ENCODE data around the gene APH1B. TPM values are rescaled to one million over a fixed set of nuclear protein-coding genes. Genes with fewer than 3 reads are reported as not detected.

The APH1B gene
- total and polyA plus RNA-seq, 7 donors: 1.2 to 7.0 (median 3.8) TPM

DNA sequence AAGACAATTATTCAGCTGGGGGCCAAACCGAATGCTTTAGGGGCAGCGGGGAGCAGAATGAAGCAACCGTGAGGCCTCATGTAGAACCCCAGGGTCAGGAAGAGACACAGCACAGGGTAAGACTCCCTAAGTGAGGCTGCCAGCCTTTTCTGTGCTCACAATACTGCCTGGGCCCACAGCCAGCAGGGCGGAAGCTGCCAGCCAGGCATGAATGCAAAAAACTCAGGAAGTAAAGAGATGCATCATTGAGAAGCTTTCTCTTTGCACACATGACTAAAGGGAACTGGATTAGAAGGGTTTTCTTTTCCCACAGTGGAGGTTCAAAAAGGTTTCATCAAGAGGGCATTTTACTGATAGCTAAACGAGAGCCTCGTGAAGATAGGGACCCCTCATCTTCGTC, 71.0 kb downstream of the APH1B start:
- peaks cover 5% of the 10 kb centered on the region for H3K4me1 ChIP-seq
- intact Hi-C loops (cut with DNase I): no loop called here
- ATAC-seq: peak; percentile 31 to 63 (median 42)
- whole genome bisulfite sequencing, 3 donors: 34 to 49% (median 47%) methylated on average over 7 of the region's 7 CpGs
- peak; percentile 61 to 75 for DNase-seq
- TF ChIP-seq, protein P1, sequence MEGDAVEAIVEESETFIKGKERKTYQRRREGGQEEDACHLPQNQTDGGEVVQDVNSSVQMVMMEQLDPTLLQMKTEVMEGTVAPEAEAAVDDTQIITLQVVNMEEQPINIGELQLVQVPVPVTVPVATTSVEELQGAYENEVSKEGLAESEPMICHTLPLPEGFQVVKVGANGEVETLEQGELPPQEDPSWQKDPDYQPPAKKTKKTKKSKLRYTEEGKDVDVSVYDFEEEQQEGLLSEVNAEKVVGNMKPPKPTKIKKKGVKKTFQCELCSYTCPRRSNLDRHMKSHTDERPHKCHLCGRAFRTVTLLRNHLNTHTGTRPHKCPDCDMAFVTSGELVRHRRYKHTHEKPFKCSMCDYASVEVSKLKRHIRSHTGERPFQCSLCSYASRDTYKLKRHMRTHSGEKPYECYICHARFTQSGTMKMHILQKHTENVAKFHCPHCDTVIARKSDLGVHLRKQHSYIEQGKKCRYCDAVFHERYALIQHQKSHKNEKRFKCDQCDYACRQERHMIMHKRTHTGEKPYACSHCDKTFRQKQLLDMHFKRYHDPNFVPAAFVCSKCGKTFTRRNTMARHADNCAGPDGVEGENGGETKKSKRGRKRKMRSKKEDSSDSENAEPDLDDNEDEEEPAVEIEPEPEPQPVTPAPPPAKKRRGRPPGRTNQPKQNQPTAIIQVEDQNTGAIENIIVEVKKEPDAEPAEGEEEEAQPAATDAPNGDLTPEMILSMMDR (IDR thresholded peaks at IDR 0.05): no peak
- H3K27me3 ChIP-seq (ENCODE audit: insufficient read depth in 3 of 3, low read length in 2 of 3): no peaks in the 10 kb centered on the region
- H3K4me3 ChIP-seq: no peak overlapping the region
- H3K36me3 ChIP-seq (ENCODE audit: insufficient read depth in 1 of 2, low read depth in 1 of 2): no peaks in the 10 kb centered on the region
- H3K27ac ChIP-seq: no peak overlapping the region
- H3K9me3 ChIP-seq: no peaks in the 10 kb centered on the region

DNA sequence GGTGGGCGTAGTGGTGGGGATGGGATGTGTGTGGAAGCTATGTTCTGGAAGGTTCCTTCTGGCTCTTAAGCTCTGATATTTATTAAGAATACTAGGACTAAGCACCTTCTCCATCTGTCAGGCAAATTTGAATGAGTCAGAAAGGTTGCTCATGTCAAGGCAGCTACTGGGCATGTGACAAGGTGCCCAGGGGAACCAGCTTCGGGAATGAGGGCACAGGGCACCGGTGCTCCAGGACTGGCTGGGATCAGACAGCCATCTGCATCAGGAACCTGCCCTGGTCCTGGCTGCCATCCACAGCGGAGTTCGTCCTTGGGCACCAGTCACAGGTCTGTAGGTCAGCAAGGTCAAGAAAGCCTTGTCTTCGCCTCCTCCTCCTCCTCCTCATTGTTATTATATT, 71.8 kb downstream of the APH1B start:
- Histone ChIP-seq H3K4me3 (no peak overlapping the region), H3K36me3 (ENCODE audit: insufficient read depth in 1 of 2, low read depth in 1 of 2) (no peaks in the 10 kb centered on the region)
- ATAC-seq: peak in 3 of 4 donors; percentile 45 to 58 (median 54)

DNA sequence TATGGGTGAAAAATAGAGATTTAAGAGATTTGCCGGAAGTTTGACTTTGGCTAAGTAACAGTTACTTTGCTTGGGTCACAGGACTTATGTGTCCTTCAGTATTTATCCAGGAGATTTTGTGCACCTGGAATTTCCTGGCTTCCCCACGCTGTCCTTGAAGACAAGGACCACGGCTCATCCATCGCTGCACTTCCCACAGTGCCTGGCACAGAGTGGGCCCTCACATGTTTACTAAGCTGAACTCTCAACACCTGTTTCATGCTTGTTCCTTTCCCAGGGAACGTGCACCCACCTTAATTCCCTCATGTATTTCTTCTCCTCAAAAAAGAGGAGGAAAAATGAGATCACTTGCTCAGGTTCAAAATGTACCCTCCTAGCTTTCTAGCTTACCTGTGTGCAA, 72.2 kb downstream of the APH1B start:
- H3K27ac ChIP-seq: peak overlapping the region; percentile 28
- WGBS, 3 donors: 41 to 77% (median 54%) methylated on average over 5 of the region's 5 CpGs
- intact Hi-C loops (cut with DNase I): loop anchor here in 1 of 2 donors (10.0 kb wide), 1 partner anchor 105 kb away; no protein-coding TSS in a partner anchor

More for the DNA sequence above, 71.8 kb downstream of the APH1B start:
- 74 to 81% (median 75%) methylated on average over 6 of the region's 6 CpGs for WGBS, 3 donors
- Histone ChIP-seq H3K27ac (no peak overlapping the region), H3K27me3 (ENCODE audit: insufficient read depth in 3 of 3, low read length in 2 of 3) (no peaks in the 10 kb centered on the region), H3K4me1 (peaks cover 5% of the 10 kb centered on the region), H3K9me3 (no peaks in the 10 kb centered on the region)
- intact Hi-C loops (cut with DNase I): no loop called here
- TF ChIP-seq, protein P1 (IDR thresholded peaks at IDR 0.05): no peak
- no peak for DNase-seq

DNA sequence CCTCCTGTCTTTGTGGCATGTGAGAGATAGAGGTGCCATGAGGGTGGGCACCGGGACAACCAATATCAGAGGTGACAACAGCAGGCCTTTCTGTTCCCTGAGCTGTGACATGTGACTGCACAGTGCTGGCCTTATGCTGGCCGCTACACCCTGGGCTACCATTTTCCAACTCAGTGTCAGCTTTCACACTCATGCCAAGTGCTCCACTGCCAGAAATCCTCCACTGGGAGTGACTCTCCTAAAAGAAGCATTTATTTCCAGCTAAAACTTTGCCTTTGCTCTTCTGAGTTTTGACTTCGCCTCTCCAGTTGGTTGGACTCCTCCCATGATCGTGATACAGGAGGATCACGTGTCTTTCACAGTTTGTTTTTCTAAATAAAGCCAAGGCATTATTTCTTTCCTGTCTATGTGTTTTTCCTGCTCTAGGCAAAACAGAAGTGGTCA, 72.8 kb downstream of the APH1B start:
- ATAC-seq (peak; percentile 72 to 83 (median 78)), DNase-seq (peak; percentile 50 to 76)
- H3K4me3 ChIP-seq: no peak overlapping the region
- intact Hi-C loops (cut with DNase I): loop anchor here in 1 of 2 donors (10.0 kb wide), 1 partner anchor 105 kb away; no protein-coding TSS in a partner anchor
- no peaks in the 10 kb centered on the region for H3K27me3 ChIP-seq (ENCODE audit: insufficient read depth in 3 of 3, low read length in 2 of 3)
- no peaks in the 10 kb centered on the region for H3K36me3 ChIP-seq (ENCODE audit: insufficient read depth in 1 of 2, low read depth in 1 of 2)
- peak overlapping the region; percentile 28 for H3K27ac ChIP-seq
- no peaks in the 10 kb centered on the region for H3K9me3 ChIP-seq
- 15 to 23% (median 22%) methylated on average over 5 of the region's 5 CpGs for WGBS, 3 donors
- TF ChIP-seq, protein P1 (IDR thresholded peaks at IDR 0.05): no peak
- peaks cover 5% of the 10 kb centered on the region for H3K4me1 ChIP-seq

More for the DNA sequence above, 72.2 kb downstream of the APH1B start:
- DNase-seq (no peak), ATAC-seq (no peak)
- TF ChIP-seq, protein P1 (IDR thresholded peaks at IDR 0.05): no peak
- H3K27me3 ChIP-seq (ENCODE audit: insufficient read depth in 3 of 3, low read length in 2 of 3): no peaks in the 10 kb centered on the region
- H3K36me3 ChIP-seq (ENCODE audit: insufficient read depth in 1 of 2, low read depth in 1 of 2): no peaks in the 10 kb centered on the region
- H3K4me1 ChIP-seq: peaks cover 5% of the 10 kb centered on the region
- no peak overlapping the region for H3K4me3 ChIP-seq
- H3K9me3 ChIP-seq: no peaks in the 10 kb centered on the region

DNA sequence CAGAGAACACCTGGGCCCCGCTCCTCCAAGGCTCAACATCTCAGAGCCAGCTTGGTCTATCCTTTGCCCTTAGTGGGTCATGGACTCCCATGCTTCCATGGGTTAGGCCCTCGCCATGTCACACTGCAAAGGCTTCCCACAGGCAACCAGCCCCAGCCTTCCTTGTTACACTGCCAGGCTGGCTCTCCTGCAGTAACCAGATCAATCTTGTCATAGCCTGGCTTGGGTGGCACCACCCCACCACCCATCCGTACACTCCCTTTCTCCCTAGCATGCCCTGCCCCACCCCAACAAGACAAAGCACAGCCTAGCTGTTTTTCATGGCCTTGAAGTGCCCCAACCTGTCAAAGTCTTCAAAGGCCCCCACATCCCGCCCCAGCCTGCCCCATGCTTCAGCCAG, 73.8 kb downstream of the APH1B start:
- TF ChIP-seq, protein P1 (IDR thresholded peaks at IDR 0.05): no peak
- no peaks in the 10 kb centered on the region for H3K9me3 ChIP-seq
- intact Hi-C loops (cut with DNase I): loop anchor here in 1 of 2 donors (10.0 kb wide), 1 partner anchor 104 kb away; no protein-coding TSS in a partner anchor
- no peak for DNase-seq
- no peak for ATAC-seq
- no peak overlapping the region for H3K27ac ChIP-seq
- H3K36me3 ChIP-seq (ENCODE audit: insufficient read depth in 1 of 2, low read depth in 1 of 2): no peaks in the 10 kb centered on the region
- H3K4me3 ChIP-seq: no peak overlapping the region
- 81 to 99% (median 97%) methylated on average over 4 of the region's 4 CpGs for WGBS, 3 donors
- H3K27me3 ChIP-seq (ENCODE audit: insufficient read depth in 3 of 3, low read length in 2 of 3): no peaks in the 10 kb centered on the region
- peaks cover 5% of the 10 kb centered on the region for H3K4me1 ChIP-seq

Measured in psoas muscle (tissue), 8 donors.